ENCODE results near the gene OR8H3.
"Not testable (repeated sequence)": the region's sequence is repeated elsewhere in the genome, so short reads cannot be mapped to it uniquely, and the experiment has no call there.

Gene OR8H3, protein sequence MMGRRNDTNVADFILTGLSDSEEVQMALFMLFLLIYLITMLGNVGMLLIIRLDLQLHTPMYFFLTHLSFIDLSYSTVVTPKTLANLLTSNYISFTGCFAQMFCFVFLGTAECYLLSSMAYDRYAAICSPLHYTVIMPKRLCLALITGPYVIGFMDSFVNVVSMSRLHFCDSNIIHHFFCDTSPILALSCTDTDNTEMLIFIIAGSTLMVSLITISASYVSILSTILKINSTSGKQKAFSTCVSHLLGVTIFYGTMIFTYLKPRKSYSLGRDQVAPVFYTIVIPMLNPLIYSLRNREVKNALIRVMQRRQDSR

DNA sequence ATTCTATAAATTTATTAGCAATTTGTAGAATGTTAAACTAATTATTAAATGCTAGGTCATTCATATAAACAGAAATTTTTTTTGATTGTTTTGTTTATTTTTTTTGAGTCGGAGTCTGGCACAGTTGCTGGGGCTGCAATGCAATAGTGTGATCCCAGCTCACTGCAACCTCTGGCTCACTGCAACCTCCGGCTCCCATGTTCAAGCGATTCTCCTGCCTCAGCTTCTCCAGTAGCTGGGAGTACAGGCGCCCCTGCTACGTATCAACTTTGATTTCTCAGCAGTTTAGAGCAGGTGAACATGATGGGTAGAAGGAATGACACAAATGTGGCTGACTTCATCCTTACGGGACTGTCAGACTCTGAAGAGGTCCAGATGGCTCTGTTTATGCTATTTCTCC is at the start of gene OR8H3:
Gene OR8H3, plus strand, starts transcription at position 301 of the 400 bp plus-strand sequence. Its CDS starts 0 bp downstream, at position 301.
- peaks cover 11% of the 10 kb centered on the region for H3K9me3 Mint-ChIP-seq
- H3K4me1 Mint-ChIP-seq (ENCODE audit: low read depth), result no peaks in the 10 kb centered on the region
- no peaks in the 10 kb centered on the region for H3K36me3 Mint-ChIP-seq (ENCODE audit: low read depth)
- no peak within 1 kb of the TSS for H3K4me3 Mint-ChIP-seq
- H3K27me3 Mint-ChIP-seq, result no peaks in the 10 kb centered on the region
- no peak within 1 kb of the TSS for H3K27ac Mint-ChIP-seq

DNA sequence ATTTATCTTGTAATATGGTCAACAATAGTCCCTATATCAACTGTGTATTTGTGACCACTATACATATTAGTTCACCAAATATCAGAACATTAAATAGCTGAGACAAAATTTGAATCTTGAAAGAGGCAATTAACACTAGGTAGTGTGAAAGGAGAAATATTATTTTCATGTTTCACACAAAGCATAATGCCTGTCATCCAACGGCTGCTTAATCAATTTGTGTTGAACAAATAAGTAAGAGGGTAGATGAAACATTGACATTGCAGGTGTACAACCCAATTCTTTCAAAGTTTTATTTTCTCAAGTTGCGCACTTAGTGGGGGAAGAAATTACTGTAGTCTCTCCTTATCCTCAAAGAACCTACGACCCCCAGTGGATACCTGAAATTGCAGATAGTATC is 32.5 kb upstream of the OR8H3 start:
- peaks cover 16% of the 10 kb centered on the region for H3K9me3 Mint-ChIP-seq
- H3K27me3 Mint-ChIP-seq, result no peaks in the 10 kb centered on the region
- H3K4me3 Mint-ChIP-seq, result no peak overlapping the region
- H3K36me3 Mint-ChIP-seq (ENCODE audit: low read depth), result no peaks in the 10 kb centered on the region
- no peak overlapping the region for H3K27ac Mint-ChIP-seq
- no peaks in the 10 kb centered on the region for H3K4me1 Mint-ChIP-seq (ENCODE audit: low read depth)

DNA sequence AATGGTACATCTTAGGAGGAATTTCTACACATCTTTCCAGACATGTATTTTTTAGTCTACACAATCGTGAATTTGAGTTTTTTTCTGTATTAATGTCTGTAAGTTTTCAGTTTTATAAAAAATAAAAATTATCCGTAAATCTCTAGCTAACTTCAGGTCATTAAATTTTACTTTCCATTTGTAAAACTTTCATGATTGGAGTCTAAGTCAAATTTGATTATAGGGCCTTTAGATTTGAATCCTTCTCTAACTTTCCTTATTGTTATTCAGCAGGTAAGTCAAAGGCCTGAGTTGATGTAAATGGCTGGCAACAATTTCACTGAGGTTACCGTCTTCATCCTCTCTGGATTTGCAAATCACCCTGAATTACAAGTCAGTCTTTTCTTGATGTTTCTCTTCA is 29.2 kb upstream of the OR8H3 start, which contains the start of gene OR8I2:
Gene OR8I2, plus strand, starts transcription at position 301 of the 400 bp plus-strand sequence. Its CDS starts 0 bp downstream, at position 301.
- H3K27me3 Mint-ChIP-seq, result no peaks in the 10 kb centered on the region

DNA sequence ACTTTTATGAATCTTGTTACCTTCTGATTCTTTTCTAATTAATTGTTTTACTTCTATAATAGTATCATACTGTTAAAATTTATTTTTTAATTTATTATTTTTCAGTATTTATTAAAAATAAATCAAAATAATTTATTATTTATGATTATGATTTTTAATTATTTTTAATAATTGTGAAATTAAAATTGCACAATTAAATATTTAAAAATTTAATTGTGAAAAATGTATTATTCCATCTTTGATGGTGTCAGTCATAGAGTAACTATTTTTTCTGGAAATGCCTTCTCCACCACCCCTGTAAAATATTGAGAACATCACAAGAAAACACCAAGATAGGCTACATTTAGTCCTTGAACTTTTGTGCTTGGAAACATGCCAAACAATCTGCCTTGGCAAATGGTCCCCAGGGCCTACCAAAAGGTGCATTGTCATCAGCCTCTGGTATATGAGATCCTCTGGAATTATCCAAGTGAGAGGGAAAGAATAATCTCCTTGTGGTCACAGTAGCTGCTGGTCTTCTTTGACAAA is 18.9 kb upstream of the OR8H3 start, which contains the start of gene OR8H2:
Gene OR8H2, plus strand, starts transcription at position 478 of the 528 bp plus-strand sequence. CDS start 1,356 bp downstream, outside the sequence.
- Mint-ChIP-seq H3K27ac (no peak within 1 kb of the TSS), H3K4me3 (no peak within 1 kb of the TSS), H3K36me3 (ENCODE audit: low read depth) (no peaks in the 10 kb centered on the region), H3K27me3 (no peaks in the 10 kb centered on the region), H3K9me3 (peaks cover 14% of the 10 kb centered on the region), H3K4me1 (ENCODE audit: low read depth) (no peaks in the 10 kb centered on the region)

More for the DNA sequence above, 29.2 kb upstream of the OR8H3 start, which contains the start of gene OR8I2:
- Mint-ChIP-seq H3K4me3 (no peak within 1 kb of the TSS), H3K36me3 (ENCODE audit: low read depth) (no peaks in the 10 kb centered on the region), H3K27ac (no peak within 1 kb of the TSS), H3K4me1 (ENCODE audit: low read depth) (no peaks in the 10 kb centered on the region), H3K9me3 (peaks cover 10% of the 10 kb centered on the region)

DNA sequence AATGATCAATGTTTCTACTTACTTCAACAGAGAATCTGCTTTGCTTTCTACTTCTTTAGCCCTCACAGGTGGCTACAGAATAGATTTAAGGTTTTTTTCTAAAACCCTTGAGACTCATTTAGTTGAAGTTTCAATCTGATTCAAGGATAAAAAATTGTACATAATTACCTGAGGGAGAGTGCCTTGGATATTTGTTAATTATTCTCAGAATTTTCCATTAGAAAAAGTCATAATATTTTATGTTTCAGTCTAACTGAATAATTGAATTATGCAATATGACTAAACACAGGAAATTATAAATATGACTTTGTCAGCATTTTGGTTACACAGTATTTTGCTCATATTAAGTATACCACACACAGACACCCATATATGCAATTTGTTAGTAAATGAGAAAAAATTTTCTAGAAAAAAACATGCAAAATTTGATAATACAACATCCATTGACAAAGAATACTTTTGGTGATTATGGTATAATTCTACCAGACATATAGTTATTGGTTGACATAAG is 18.0 kb downstream of the OR8H3 start, which contains the start of gene OR8J3:
Gene OR8J3, minus strand, starts transcription at position 51 of the 511 bp plus-strand sequence. CDS start 2,483 bp downstream, outside the sequence.
- H3K36me3 Mint-ChIP-seq (ENCODE audit: low read depth), result no peaks in the 10 kb centered on the region

DNA sequence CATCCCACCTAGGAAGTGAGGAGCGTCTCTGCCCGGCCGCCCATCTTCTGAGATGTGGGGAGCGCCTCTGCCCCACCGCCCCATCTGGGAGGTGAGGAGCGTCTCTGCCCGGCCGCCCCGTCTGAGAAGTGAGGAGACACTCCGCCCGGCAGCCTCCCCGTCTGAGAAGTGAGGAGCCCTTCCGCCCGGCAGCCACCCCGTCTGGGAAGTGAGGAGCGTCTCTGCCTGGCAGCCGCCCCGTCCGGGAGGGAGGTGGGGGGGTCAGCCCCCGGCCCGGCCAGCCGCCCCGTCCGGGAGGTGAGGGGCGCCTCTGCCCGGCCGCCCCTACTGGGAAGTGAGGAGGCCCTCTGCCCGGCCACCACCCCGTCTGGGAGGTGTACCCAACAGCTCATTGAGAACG is 21.5 kb downstream of the OR8H3 start:
- peaks cover 18% of the 10 kb centered on the region for H3K9me3 Mint-ChIP-seq
- H3K27me3 Mint-ChIP-seq; H3K27ac Mint-ChIP-seq; H3K4me3 Mint-ChIP-seq; H3K36me3 Mint-ChIP-seq (ENCODE audit: low read depth); H3K4me1 Mint-ChIP-seq (ENCODE audit: low read depth): not testable (repeated sequence)

More for the DNA sequence above, 18.0 kb downstream of the OR8H3 start, which contains the start of gene OR8J3:
- H3K9me3 Mint-ChIP-seq, result peaks cover 21% of the 10 kb centered on the region
- H3K27me3 Mint-ChIP-seq, result no peaks in the 10 kb centered on the region
- H3K4me3 Mint-ChIP-seq, result no peak within 1 kb of the TSS
- H3K4me1 Mint-ChIP-seq (ENCODE audit: low read depth), result no peaks in the 10 kb centered on the region
- no peak within 1 kb of the TSS for H3K27ac Mint-ChIP-seq

DNA sequence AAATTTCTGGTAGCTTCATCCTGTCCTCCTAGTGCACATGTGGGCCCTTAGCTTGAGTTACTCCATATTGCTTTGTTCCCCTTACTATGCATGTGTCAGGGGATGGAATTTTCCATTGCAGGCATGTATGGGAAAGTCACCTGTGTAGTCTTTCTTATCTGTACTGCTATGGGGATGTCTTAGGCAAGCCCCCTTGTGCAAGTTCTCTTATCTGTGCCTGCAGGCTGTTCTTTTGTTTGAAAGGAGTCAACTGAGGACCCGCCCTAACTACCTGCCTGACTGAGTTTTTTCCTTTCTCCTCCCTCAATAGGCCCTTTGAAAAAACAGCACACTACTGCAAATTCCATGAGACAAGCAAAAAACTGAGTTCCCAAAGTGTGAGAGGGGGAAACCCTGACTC is 29.2 kb downstream of the OR8H3 start:
- H3K36me3 Mint-ChIP-seq (ENCODE audit: low read depth), result no peaks in the 10 kb centered on the region
- H3K27me3 Mint-ChIP-seq, result no peaks in the 10 kb centered on the region
- H3K27ac Mint-ChIP-seq, result no peak overlapping the region
- no peaks in the 10 kb centered on the region for H3K4me1 Mint-ChIP-seq (ENCODE audit: low read depth)
- no peak overlapping the region for H3K4me3 Mint-ChIP-seq
- peaks cover 26% of the 10 kb centered on the region for H3K9me3 Mint-ChIP-seq

DNA sequence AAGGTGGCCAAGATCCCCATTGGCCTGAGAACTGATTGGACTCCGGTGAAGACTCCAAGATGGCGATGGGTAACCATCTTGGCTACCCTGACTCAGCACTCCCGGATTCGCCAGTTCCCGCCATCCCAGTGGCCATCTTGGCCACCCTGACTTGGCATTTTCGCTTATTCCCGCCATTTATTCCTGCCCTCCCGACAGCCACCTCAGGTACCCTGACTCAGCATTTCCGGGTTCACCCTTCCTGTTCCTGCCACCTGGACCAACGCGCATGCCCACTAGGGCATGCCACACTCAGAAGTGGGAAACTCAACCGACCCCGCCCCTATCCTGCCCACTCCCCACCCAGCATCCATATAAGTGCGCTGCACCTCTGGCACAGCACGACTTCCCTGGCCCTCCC is 30.2 kb downstream of the OR8H3 start:
- Mint-ChIP-seq H3K27me3 (no peaks in the 10 kb centered on the region), H3K4me1 (ENCODE audit: low read depth) (no peaks in the 10 kb centered on the region), H3K27ac (no peak overlapping the region)

DNA sequence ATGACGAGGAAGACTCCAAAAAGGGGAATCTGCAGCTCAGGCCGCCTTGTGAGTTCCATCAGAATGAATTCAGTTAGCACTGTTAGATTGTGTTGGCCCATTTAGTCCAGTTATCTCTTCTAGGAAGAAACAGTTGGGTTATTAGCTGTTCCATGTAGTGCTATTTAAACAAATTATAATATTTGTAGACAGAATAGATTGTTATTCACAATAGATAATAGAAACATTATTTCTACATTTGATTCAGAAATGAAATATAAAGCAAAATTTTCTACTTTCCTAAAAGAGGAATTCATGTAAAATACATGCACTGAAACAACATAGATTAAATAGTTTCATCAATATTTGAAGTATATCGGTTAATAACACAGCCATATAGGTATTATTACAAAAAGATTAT is 38.0 kb downstream of the OR8H3 start, which contains the start of gene OR8K5:
Gene OR8K5, minus strand, starts transcription at position 101 of the 400 bp plus-strand sequence. Its CDS starts 0 bp downstream, at position 101.
- no peaks in the 10 kb centered on the region for H3K36me3 Mint-ChIP-seq (ENCODE audit: low read depth)
- peaks cover 20% of the 10 kb centered on the region for H3K9me3 Mint-ChIP-seq
- H3K4me3 Mint-ChIP-seq, result no peak within 1 kb of the TSS
- no peaks in the 10 kb centered on the region for H3K27me3 Mint-ChIP-seq
- no peak within 1 kb of the TSS for H3K27ac Mint-ChIP-seq
- H3K4me1 Mint-ChIP-seq (ENCODE audit: low read depth), result no peaks in the 10 kb centered on the region

More for the DNA sequence above, 30.2 kb downstream of the OR8H3 start:
- Mint-ChIP-seq H3K36me3 (ENCODE audit: low read depth) (no peaks in the 10 kb centered on the region), H3K4me3 (no peak overlapping the region), H3K9me3 (peaks cover 31% of the 10 kb centered on the region)

DNA sequence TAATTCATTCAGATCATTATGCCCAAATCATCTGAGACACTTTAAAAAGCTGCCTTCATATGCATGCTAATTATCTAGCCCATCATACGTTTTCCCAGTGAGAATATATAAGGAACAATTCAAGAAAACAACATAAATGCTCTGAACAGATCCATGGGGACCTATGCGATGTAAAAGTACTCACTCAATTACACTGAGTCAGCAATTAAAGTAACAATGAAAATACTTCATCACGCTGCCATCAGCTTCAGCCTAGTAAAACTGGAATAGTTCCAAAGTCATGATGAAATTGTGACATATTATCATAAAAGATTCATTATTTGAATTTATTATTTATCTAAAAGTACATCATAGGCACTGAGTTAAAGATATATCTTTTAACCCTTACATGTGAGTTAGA is 41.6 kb downstream of the OR8H3 start:
- Mint-ChIP-seq H3K27me3 (no peaks in the 10 kb centered on the region), H3K4me1 (ENCODE audit: low read depth) (no peaks in the 10 kb centered on the region), H3K27ac (no peak overlapping the region), H3K9me3 (peaks cover 8% of the 10 kb centered on the region), H3K36me3 (ENCODE audit: low read depth) (no peaks in the 10 kb centered on the region), H3K4me3 (no peak overlapping the region)

DNA sequence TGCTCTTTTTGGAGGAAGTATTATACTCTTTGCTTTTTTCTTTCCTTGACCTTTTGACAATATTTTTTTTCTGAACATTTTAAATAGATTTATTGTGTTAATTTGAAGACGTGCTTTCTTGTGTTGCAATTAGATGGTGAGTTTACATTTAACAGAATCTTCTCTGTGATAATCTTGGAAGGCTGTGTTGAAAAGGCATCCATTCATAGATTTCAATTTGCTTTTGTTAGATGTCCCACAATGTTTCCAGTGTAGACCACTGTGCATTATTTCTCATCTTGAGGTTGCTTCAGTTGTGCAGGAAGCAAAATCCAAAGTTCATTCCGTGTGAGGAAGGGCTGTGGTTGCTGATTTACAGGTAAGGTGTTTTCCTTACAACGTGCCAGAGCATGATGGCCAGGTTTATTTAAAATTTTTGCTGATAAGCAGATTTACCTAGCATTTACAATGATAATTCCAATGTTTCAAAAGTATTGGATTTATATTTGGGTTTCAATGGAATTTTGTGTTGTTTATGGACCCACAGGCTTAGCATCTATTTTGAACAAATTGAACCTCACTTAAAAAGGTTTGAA is 50.2 kb downstream of the OR8H3 start:
- Mint-ChIP-seq H3K27me3 (no peaks in the 10 kb centered on the region), H3K4me3 (no peak overlapping the region), H3K27ac (no peak overlapping the region), H3K36me3 (ENCODE audit: low read depth) (no peaks in the 10 kb centered on the region), H3K9me3 (peaks cover 10% of the 10 kb centered on the region), H3K4me1 (ENCODE audit: low read depth) (no peaks in the 10 kb centered on the region)
